Measurements from ENCODE around the gene CORO1C.
"Not testable (repeated sequence)": the region's sequence is repeated elsewhere in the genome, so short reads cannot be mapped to it uniquely, and the experiment has no call there.

The CORO1C gene

GRCh38 chr12:108676707-108677106, 54.6 kb downstream of the CORO1C start:
- H3K27ac Mint-ChIP-seq: no peak overlapping the region
- no peaks in the 10 kb centered on the region for H3K9me3 Mint-ChIP-seq
- peaks cover 15% of the 10 kb centered on the region for H3K4me1 Mint-ChIP-seq (ENCODE audit: low read depth)
- no peaks in the 10 kb centered on the region for H3K27me3 Mint-ChIP-seq (ENCODE audit: low read depth)
- H3K4me3 Mint-ChIP-seq: no peak overlapping the region
- no peak for DNase-seq (ENCODE audit: low spot score)
- peaks cover 6% of the 10 kb centered on the region for H3K36me3 Mint-ChIP-seq (ENCODE audit: low read depth)

DNA sequence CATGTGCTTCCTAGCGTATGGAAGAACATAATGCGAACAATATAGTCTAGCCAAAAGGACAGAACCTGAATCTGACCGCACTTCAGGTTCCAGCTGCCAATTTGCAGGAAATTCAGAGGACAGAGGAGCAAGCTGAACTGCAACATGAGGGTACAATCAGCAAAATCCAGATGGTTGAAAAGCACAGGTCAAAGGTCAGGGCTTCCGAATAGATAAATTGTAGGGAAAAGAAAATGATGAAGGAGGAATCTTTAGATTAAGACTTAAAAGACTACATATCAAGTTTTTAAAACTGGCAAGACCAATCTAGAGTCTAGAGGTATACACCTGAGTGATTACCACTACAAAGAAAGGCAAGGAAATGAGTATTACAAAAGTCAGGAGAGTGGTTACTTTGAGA, 55.5 kb downstream of the CORO1C start:
- Mint-ChIP-seq H3K4me3 (no peak overlapping the region), H3K9me3 (no peaks in the 10 kb centered on the region), H3K4me1 (ENCODE audit: low read depth) (peaks cover 6% of the 10 kb centered on the region), H3K27ac (no peak overlapping the region), H3K36me3 (ENCODE audit: low read depth) (peaks cover 6% of the 10 kb centered on the region), H3K27me3 (ENCODE audit: low read depth) (no peaks in the 10 kb centered on the region)
- DNase-seq (ENCODE audit: low spot score): no peak

DNA sequence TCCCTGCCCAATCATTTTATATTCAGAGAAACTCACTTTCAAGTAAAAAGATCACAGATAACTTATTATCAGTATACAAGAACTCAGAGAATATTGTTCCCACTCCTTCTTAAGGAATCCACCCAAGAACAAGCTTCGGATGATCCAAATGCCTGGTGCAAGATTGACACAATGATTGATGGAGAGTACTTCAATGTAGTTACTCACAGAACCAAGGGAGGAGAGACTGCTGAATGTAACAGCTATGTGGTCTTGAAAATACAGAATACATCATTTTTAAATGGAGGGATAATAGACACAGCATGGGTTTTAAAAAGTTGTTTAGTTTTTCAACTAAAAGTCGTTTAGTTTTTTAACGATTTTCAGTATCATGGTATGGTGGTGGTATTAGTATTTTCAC, 59.3 kb downstream of the CORO1C start:
- DNase-seq (ENCODE audit: low spot score): no peak
- Mint-ChIP-seq H3K4me1 (ENCODE audit: low read depth) (no peaks in the 10 kb centered on the region), H3K9me3 (no peaks in the 10 kb centered on the region), H3K4me3 (no peak overlapping the region), H3K27ac (no peak overlapping the region), H3K27me3 (ENCODE audit: low read depth) (no peaks in the 10 kb centered on the region), H3K36me3 (ENCODE audit: low read depth) (peaks cover 2% of the 10 kb centered on the region)

- Mint-ChIP-seq H3K4me3 (no peak overlapping the region), H3K9me3 (no peaks in the 10 kb centered on the region), H3K27me3 (ENCODE audit: low read depth) (no peaks in the 10 kb centered on the region), H3K27ac (no peak overlapping the region), H3K4me1 (ENCODE audit: low read depth) (no peaks in the 10 kb centered on the region), H3K36me3 (ENCODE audit: low read depth) (peaks cover 2% of the 10 kb centered on the region)
- no peak for DNase-seq (ENCODE audit: low spot score)
Measured at GRCh38 chr12:108671110-108671509, 60.2 kb downstream of the CORO1C start.

GRCh38 chr12:108670066-108670631, 61.2 kb downstream of the CORO1C start:
- DNase-seq (ENCODE audit: low spot score): no peak
- Mint-ChIP-seq H3K9me3 (no peaks in the 10 kb centered on the region), H3K4me1 (ENCODE audit: low read depth) (no peaks in the 10 kb centered on the region), H3K4me3 (no peak overlapping the region), H3K27ac (no peak overlapping the region), H3K27me3 (ENCODE audit: low read depth) (no peaks in the 10 kb centered on the region), H3K36me3 (ENCODE audit: low read depth) (no peaks in the 10 kb centered on the region)

DNA sequence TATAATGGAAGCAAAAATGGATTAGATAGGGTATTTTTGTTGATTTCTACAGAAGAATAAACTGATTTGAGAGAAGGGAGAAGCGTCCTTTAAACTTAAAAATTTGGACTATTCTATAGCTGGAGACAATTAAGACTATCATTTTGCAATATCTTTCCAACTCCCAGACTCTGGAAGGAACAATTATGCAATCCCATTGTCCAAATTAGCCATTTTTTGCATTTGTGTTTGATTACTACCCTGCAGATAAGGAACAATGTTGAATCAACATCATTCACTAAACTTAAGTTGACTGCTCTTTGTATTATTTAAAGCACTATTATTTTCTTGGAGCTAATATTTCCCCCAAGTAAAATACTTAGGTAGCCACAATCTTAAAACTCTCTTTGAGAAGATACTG, 62.8 kb downstream of the CORO1C start:
- no peak overlapping the region for H3K4me3 Mint-ChIP-seq
- H3K27me3 Mint-ChIP-seq (ENCODE audit: low read depth): no peaks in the 10 kb centered on the region
- H3K27ac Mint-ChIP-seq: no peak overlapping the region
- no peaks in the 10 kb centered on the region for H3K9me3 Mint-ChIP-seq
- no peak for DNase-seq (ENCODE audit: low spot score)
- H3K4me1 Mint-ChIP-seq (ENCODE audit: low read depth): peaks cover 7% of the 10 kb centered on the region
- no peaks in the 10 kb centered on the region for H3K36me3 Mint-ChIP-seq (ENCODE audit: low read depth)

DNA sequence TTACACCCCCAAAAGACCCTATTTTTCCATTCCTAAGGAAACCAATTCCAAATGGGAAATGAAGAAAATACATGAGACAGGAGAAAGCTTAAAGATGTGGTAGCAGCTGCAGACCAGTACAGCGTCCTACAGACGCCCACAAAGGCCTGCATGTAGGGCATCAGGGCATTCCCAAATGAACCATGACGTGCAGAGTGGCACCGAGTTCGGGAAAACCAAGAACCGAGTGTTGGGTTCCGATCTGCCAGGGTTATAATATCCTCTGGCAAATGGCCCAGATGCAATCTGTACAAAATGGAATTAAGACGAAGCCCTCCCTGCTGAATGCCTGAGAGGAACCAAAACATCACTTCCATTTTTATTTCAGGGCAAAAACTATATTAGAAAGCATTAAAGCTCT, 63.3 kb downstream of the CORO1C start:
- peaks cover 1% of the 10 kb centered on the region for H3K36me3 Mint-ChIP-seq (ENCODE audit: low read depth)
- H3K9me3 Mint-ChIP-seq: no peaks in the 10 kb centered on the region
- no peaks in the 10 kb centered on the region for H3K27me3 Mint-ChIP-seq (ENCODE audit: low read depth)
- H3K27ac Mint-ChIP-seq: no peak overlapping the region
- no peak for DNase-seq (ENCODE audit: low spot score)
- no peak overlapping the region for H3K4me3 Mint-ChIP-seq
- H3K4me1 Mint-ChIP-seq (ENCODE audit: low read depth): peaks cover 10% of the 10 kb centered on the region

- no peaks in the 10 kb centered on the region for H3K9me3 Mint-ChIP-seq
- H3K27me3 Mint-ChIP-seq (ENCODE audit: low read depth): no peaks in the 10 kb centered on the region
- no peak overlapping the region for H3K4me3 Mint-ChIP-seq
- H3K4me1 Mint-ChIP-seq (ENCODE audit: low read depth): peaks cover 11% of the 10 kb centered on the region
- H3K27ac Mint-ChIP-seq: no peak overlapping the region
- no peak for DNase-seq (ENCODE audit: low spot score)
- H3K36me3 Mint-ChIP-seq (ENCODE audit: low read depth): peaks cover 1% of the 10 kb centered on the region
Measured at GRCh38 chr12:108667349-108667748, 64.0 kb downstream of the CORO1C start.

- Mint-ChIP-seq H3K4me1 (ENCODE audit: low read depth) (peaks cover 11% of the 10 kb centered on the region), H3K4me3 (no peak overlapping the region), H3K27ac (no peak overlapping the region), H3K36me3 (ENCODE audit: low read depth) (peaks cover 1% of the 10 kb centered on the region), H3K27me3 (ENCODE audit: low read depth) (no peaks in the 10 kb centered on the region), H3K9me3 (no peaks in the 10 kb centered on the region)
- no peak for DNase-seq (ENCODE audit: low spot score)
Measured at GRCh38 chr12:108666401-108666881, 64.9 kb downstream of the CORO1C start.

DNA sequence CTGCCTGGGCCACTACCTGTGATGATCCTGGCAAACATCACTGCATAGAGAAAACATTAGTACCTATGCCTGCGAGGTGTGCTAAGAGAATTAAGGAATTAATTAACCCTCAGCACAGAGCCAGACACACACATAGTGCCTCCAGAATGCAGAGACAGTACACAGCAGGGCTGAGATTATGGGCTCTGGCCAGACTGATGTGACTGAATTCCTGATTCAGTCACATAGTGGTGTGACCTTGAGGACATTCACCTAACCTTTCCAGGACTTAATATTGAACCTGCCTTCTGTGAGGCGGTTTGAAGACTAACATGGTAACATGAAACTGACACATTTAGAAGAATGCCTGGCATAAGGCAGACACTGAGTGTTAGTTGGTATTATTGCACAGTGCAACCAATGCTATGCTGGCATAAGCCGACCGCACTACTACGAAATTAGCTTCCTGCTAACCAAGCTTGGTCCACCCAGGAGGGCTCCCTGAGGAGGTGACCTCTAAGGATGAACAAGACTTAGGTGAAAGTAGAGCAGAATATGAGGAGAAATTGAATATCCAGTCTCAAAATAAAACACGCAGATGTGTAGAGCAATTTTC, 65.6 kb downstream of the CORO1C start:
- no peaks in the 10 kb centered on the region for H3K27me3 Mint-ChIP-seq (ENCODE audit: low read depth)
- no peak overlapping the region for H3K27ac Mint-ChIP-seq
- no peaks in the 10 kb centered on the region for H3K9me3 Mint-ChIP-seq
- peaks cover 1% of the 10 kb centered on the region for H3K36me3 Mint-ChIP-seq (ENCODE audit: low read depth)
- DNase-seq (ENCODE audit: low spot score): no peak
- H3K4me3 Mint-ChIP-seq: no peak overlapping the region
- peaks cover 11% of the 10 kb centered on the region for H3K4me1 Mint-ChIP-seq (ENCODE audit: low read depth)

DNA sequence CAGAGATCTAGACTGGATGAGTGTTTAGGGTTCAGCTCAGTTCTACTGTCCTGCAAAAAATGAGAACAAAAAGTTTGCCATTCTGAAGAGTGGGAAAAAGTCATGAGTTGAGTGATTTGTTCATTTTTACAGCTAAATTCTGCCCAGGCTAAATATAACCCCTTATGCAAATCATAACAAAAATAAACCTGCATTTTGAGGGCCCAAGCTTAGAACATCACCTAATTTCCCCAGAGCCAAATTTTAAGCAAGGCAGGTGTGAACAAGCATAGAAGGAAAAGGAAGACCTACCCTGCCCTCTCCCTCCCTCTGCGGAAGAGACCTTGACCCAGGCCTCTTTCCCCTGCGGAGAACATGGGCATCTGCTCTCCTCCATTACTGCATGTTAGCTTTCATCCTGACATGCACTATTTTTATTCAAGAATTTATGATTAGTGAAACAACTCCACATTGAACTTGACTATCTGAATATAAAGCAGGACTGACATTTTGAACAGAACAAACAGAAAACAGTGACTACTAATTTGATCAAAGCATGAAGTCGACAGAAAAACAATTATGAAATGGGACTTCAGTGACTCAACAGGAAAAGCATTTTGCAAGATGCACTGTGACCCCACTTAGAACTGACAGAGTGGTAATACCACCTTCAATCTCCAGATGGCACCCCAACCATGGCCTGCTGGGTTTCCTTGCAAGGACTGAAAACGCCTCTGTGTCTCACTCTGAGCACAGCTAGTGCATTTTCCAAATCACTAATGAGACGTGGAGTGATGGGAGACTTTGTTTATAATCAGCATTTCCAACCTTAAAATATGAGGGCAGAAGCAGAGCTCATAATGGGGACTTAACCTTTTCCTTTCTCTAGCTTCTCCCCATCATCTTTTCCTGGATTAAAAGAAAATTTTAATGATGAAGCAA, 66.7 kb downstream of the CORO1C start:
- H3K36me3 Mint-ChIP-seq (ENCODE audit: low read depth): peaks cover 1% of the 10 kb centered on the region

DNA sequence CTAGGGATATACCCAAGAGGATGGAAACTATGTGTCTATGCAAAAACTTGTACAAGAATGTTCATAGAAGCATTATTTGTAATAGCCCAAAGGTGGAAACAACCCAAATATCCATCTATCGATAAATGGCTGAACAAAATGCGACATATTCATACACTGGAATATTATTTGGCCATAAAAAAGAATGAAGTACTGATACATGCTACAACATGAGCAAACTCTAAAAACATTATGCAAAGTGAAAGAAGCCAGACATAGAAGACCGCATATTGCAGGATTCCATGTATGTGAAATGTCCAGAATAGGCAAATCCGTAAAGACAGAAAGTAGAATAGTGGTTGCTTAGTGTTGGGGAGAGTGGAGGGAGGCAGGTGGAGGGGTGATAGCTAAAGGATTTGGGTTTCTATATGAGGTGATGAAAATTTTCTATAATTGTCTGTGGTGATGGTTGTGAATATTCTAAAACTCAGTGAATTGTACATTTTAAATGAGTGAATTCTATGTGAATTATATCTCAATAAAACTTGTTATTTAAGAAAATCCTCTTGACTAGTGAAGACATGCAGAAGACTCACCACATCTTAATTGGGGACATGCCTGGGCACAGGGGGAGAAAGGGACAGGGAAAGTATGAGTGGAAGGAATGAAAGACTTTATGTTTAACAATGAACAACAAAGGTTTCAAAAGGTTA, 67.8 kb downstream of the CORO1C start:
- Mint-ChIP-seq H3K36me3 (ENCODE audit: low read depth) (peaks cover 1% of the 10 kb centered on the region), H3K9me3 (no peaks in the 10 kb centered on the region), H3K27ac (peak overlapping the region; percentile 16), H3K27me3 (ENCODE audit: low read depth) (no peaks in the 10 kb centered on the region), H3K4me3 (no peak overlapping the region), H3K4me1 (ENCODE audit: low read depth) (peaks cover 11% of the 10 kb centered on the region)
- DNase-seq (ENCODE audit: low spot score): no peak

More for the DNA sequence above, 66.7 kb downstream of the CORO1C start:
- H3K27ac Mint-ChIP-seq: peak overlapping the region; percentile 73
- H3K27me3 Mint-ChIP-seq (ENCODE audit: low read depth): no peaks in the 10 kb centered on the region
- peak; percentile 77 for DNase-seq (ENCODE audit: low spot score)
- H3K4me3 Mint-ChIP-seq: peak overlapping the region; percentile 23
- H3K9me3 Mint-ChIP-seq: no peaks in the 10 kb centered on the region
- H3K4me1 Mint-ChIP-seq (ENCODE audit: low read depth): peaks cover 11% of the 10 kb centered on the region

GRCh38 chr12:108658115-108658514, 73.2 kb downstream of the CORO1C start:
- DNase-seq (ENCODE audit: low spot score); H3K4me1 Mint-ChIP-seq (ENCODE audit: low read depth); H3K9me3 Mint-ChIP-seq; H3K27ac Mint-ChIP-seq; H3K27me3 Mint-ChIP-seq (ENCODE audit: low read depth); H3K4me3 Mint-ChIP-seq: not testable (repeated sequence)
- H3K36me3 Mint-ChIP-seq (ENCODE audit: low read depth): peaks cover 11% of the 10 kb centered on the region

Data from T-helper 2 cell treated with Interferon-gamma antibody and Interleukin-4, amounts not matched to agents 5 μg/mL and 100 μg/mL, for 36 hours (primary cell).